IMR-90 (cell line): Measurements from ENCODE around the gene FER1L5. TPM values are rescaled to one million over a fixed set of nuclear protein-coding genes. Genes with fewer than 3 reads are reported as not detected.

ENCODE experiments used
- ATAC-seq: fragments of 200-7000 bp; cut with Tn5 transposase; 2 replicates; pipeline ENCODE4 v1.9.1; 2020; ENCODE audit warnings: low read depth, mild to moderate bottlenecking, moderate library complexity
- BruUV-seq: library from RNA; stranded (reverse); fragments of 400-500 nt; replicated peaks from 2 replicates; lab custom pipeline; 2021; lab: Mats Ljungman, UMichigan
- CTCF ChIA-PET: fragments of 300-600 bp; formaldehyde crosslinking; extraction: SDS; loops from one replicate; lab custom pipeline; 2021; ENCODE audit warnings: antibody characterized with exemption; lab: Yijun Ruan, JAX
- POLR2A ChIA-PET: fragments of 300-600 bp; sonication (Branson Sonifier 250); formaldehyde crosslinking; loops from one replicate; lab custom pipeline; 2022; ENCODE audit warnings: antibody characterized with exemption; ENCODE audit not compliant: unreplicated experiment; lab: Charles Lee
- DNase-seq: peaks from one replicate; pipeline ENCODE4 v3.0.0; 2013
- H2AFZ ChIP-seq: replicated peaks from 2 replicates; pipeline ENCODE3; 2013; ENCODE audit warnings: low read length, mild to moderate bottlenecking; ENCODE audit not compliant: poor library complexity
- H2AK5ac ChIP-seq: 2 replicates; pipeline ENCODE4 v1.6.1; 2013; ENCODE audit warnings: low read depth, low read length, inconsistent platforms
- H2AK9ac ChIP-seq: replicated peaks from 2 replicates; pipeline ENCODE3; 2013; ENCODE audit warnings: mild to moderate bottlenecking, low read depth, low read length, moderate library complexity; ENCODE audit not compliant: poor library complexity
- H2BK120ac ChIP-seq: 2 replicates; pipeline ENCODE4 v1.6.1; 2013; ENCODE audit warnings: low read depth, low read length, inconsistent platforms
- H2BK15ac ChIP-seq: 3 replicates; pipeline ENCODE4 v1.6.1; 2013; ENCODE audit warnings: low read depth, low read length, inconsistent platforms
- H2BK20ac ChIP-seq: 2 replicates; pipeline ENCODE4 v1.6.1; 2013; ENCODE audit warnings: low read depth, mild to moderate bottlenecking, inconsistent platforms, low read length, moderate library complexity
- H2BK5ac ChIP-seq: 2 replicates; pipeline ENCODE4 v1.6.1; 2013; ENCODE audit warnings: mild to moderate bottlenecking, low read depth, low read length, inconsistent platforms; ENCODE audit not compliant: poor library complexity, severe bottlenecking
- H3K14ac ChIP-seq: replicated peaks from 2 replicates; pipeline ENCODE4 v1.6.1; 2013; ENCODE audit warnings: low read depth, low read length, inconsistent platforms
- H3K18ac ChIP-seq: 2 replicates; pipeline ENCODE4 v1.6.1; 2013; ENCODE audit warnings: low read depth, low read length, control low read depth
- H3K23ac ChIP-seq: 2 replicates; pipeline ENCODE4 v1.6.1; 2013; ENCODE audit warnings: low read depth, low read length, inconsistent platforms
- H3K27ac ChIP-seq: 2 replicates; pipeline ENCODE4 v1.5.1; 2013; ENCODE audit warnings: mild to moderate bottlenecking, control low read depth, low read length; ENCODE audit not compliant: insufficient read depth
- H3K27me3 ChIP-seq: 2 replicates; pipeline ENCODE4 v1.6.1; 2013; ENCODE audit warnings: low read length; ENCODE audit not compliant: control insufficient read depth, insufficient read depth
- H3K36me3 ChIP-seq: 2 replicates; pipeline ENCODE4 v1.6.1; 2013; ENCODE audit warnings: low read length, mixed read lengths; ENCODE audit not compliant: control insufficient read depth, insufficient read depth
- H3K4ac ChIP-seq: 2 replicates; pipeline ENCODE4 v1.6.1; 2013; ENCODE audit warnings: low read depth, low read length, inconsistent platforms
- H3K4me1 ChIP-seq: 2 replicates; pipeline ENCODE4 v1.6.1; 2013; ENCODE audit warnings: low read length, mixed read lengths; ENCODE audit not compliant: control insufficient read depth, insufficient read depth
- H3K4me2 ChIP-seq: 2 replicates; pipeline ENCODE4 v1.6.1; 2013; ENCODE audit warnings: low read depth, mild to moderate bottlenecking, control low read depth, low read length, moderate library complexity
- H3K4me3 ChIP-seq: 2 replicates; pipeline ENCODE4 v1.5.1; 2013; ENCODE audit warnings: low read depth, mild to moderate bottlenecking, control low read depth, low read length, moderate library complexity; ENCODE audit not compliant: insufficient read depth
- H3K56ac ChIP-seq: 2 replicates; pipeline ENCODE4 v1.6.1; 2013; ENCODE audit warnings: low read length, inconsistent platforms; ENCODE audit not compliant: insufficient read depth; ENCODE audit errors: extremely low read depth
- H3K79me1 ChIP-seq, 2 experiments: 2 replicates each; pipeline ENCODE4 v1.6.1; 2013; ENCODE audit warnings: low read length in 2 of 2, inconsistent platforms in 1 of 2, low read depth in 1 of 2
- H3K9ac ChIP-seq: 2 replicates; pipeline ENCODE4 v1.6.1; 2013; ENCODE audit warnings: low read depth, low read length, control low read depth
- H3K9me1 ChIP-seq: 2 replicates; pipeline ENCODE4 v1.6.1; 2013; ENCODE audit warnings: low read length, inconsistent platforms; ENCODE audit not compliant: insufficient read depth
- H3K9me3 ChIP-seq: 2 replicates; pipeline ENCODE4 v1.6.1; 2013; ENCODE audit warnings: low read length; ENCODE audit not compliant: control insufficient read depth, insufficient read depth
- H4K20me1 ChIP-seq: 2 replicates; pipeline ENCODE4 v1.6.1; 2013; ENCODE audit warnings: low read length, inconsistent platforms; ENCODE audit not compliant: insufficient read depth
- H4K5ac ChIP-seq: 2 replicates; pipeline ENCODE4 v1.6.1; 2013; ENCODE audit warnings: mild to moderate bottlenecking, low read depth, low read length, control low read depth
- H4K8ac ChIP-seq, 2 experiments: 2 replicates each; pipeline ENCODE4 v1.6.1; 2013; ENCODE audit warnings: low read depth in 2 of 2, low read length in 2 of 2, control low read depth in 1 of 2, inconsistent platforms in 1 of 2
- H4K91ac ChIP-seq: 2 replicates; pipeline ENCODE4 v1.6.1; 2013; ENCODE audit warnings: low read depth, low read length, inconsistent platforms; ENCODE audit not compliant: insufficient read depth
- BHLHE40 ChIP-seq: fragments of 150-350 bp; IDR thresholded peaks from 2 replicates; pipeline ENCODE4 v1.6.1; 2016; ENCODE audit warnings: mild to moderate bottlenecking, low read depth, low read length
- CEBPB ChIP-seq: IDR thresholded peaks from 2 replicates; pipeline ENCODE4 v1.6.1; 2012; ENCODE audit warnings: low read depth, low read length, improper control_type of control experiment
- CHD1 ChIP-seq: IDR thresholded peaks from 2 replicates; pipeline ENCODE4 v1.6.1; 2012; ENCODE audit warnings: low read depth, low read length, improper control_type of control experiment
- CTCF ChIP-seq: conservative IDR thresholded peaks from 2 replicates; pipeline ENCODE4 v1.5.1; 2012; ENCODE audit warnings: mild to moderate bottlenecking, low read depth, low read length, improper control_type of control experiment
- FOS ChIP-seq: fragments of 150-350 bp; IDR thresholded peaks from 2 replicates; pipeline ENCODE4 v1.6.1; 2016; ENCODE audit warnings: low read depth, low read length
- MAFK ChIP-seq: IDR thresholded peaks from 2 replicates; pipeline ENCODE4 v1.6.1; 2012; ENCODE audit warnings: low read depth, low read length, improper control_type of control experiment
- MAZ ChIP-seq: IDR thresholded peaks from 2 replicates; pipeline ENCODE4 v1.6.1; 2012; ENCODE audit warnings: low read depth, mild to moderate bottlenecking, low read length, improper control_type of control experiment, moderate library complexity, borderline replicate concordance
- MXI1 ChIP-seq: IDR thresholded peaks from 2 replicates; pipeline ENCODE4 v1.6.1; 2012; ENCODE audit warnings: low read depth, mild to moderate bottlenecking, low read length, moderate library complexity, borderline replicate concordance
- NFE2L2 ChIP-seq: fragments of 150-350 bp; IDR thresholded peaks from 2 replicates; pipeline ENCODE4 v1.6.1; 2016; ENCODE audit warnings: low read depth, mild to moderate bottlenecking, low read length
- POLR2A ChIP-seq: IDR thresholded peaks from 2 replicates; pipeline ENCODE4 v1.6.1; 2012; ENCODE audit warnings: mild to moderate bottlenecking, low read depth, low read length
- RAD21 ChIP-seq: IDR thresholded peaks from 2 replicates; pipeline ENCODE4 v1.6.1; 2012; ENCODE audit warnings: low read length, improper control_type of control experiment
- RCOR1 ChIP-seq: IDR thresholded peaks from 2 replicates; pipeline ENCODE4 v1.6.1; 2012; ENCODE audit warnings: mild to moderate bottlenecking, low read length, improper control_type of control experiment; ENCODE audit not compliant: insufficient replicate concordance
- RFX5 ChIP-seq: IDR thresholded peaks from 2 replicates; pipeline ENCODE4 v1.8.0; 2012; ENCODE audit warnings: low read depth, mild to moderate bottlenecking, low read length, moderate library complexity
- SMC3 ChIP-seq: fragments of 150-350 bp; IDR thresholded peaks from 2 replicates; pipeline ENCODE4 v1.6.1; 2016; ENCODE audit warnings: low read depth, mild to moderate bottlenecking, antibody characterized with exemption, low read length, moderate library complexity
- USF2 ChIP-seq: fragments of 150-350 bp; IDR thresholded peaks from 2 replicates; pipeline ENCODE4 v1.6.1; 2017; ENCODE audit warnings: mild to moderate bottlenecking, antibody characterized with exemption, low read length, low read depth
- WGBS, 2 experiments: methylation state at CpG; one replicate each; pipeline versions ENCODE4 v1.1.5 to v1.1.7; 2013; ENCODE audit warnings: missing lambda C conversion rate in 2 of 2; ENCODE audit not compliant: insufficient read length in 1 of 2; ENCODE audit errors: extremely low coverage in 2 of 2; 5-methylcytosine and 5-hydroxymethylcytosine counted together
- dilution Hi-C: fragments of 300-500 bp; cut with HindIII; formaldehyde crosslinking; loops from one replicate; pipeline ENCODE4 v1.14.3; 2018; ENCODE audit warnings: low sequenced_read_pairs; ENCODE audit not compliant: unreplicated experiment
- in situ Hi-C: fragments of 300-500 bp; cut with MboI; formaldehyde crosslinking; loops from 3 replicates; pipeline ENCODE4 v1.14.3; 2019; ENCODE audit warnings: low sequenced_read_pairs, inconsistent platforms, mixed read lengths
- intact Hi-C: fragments of 100-400 bp; cut with micrococcal nuclease; formaldehyde crosslinking; loops from 2 replicates; pipeline ENCODE4 v1.10.0; 2022
- polyA plus RNA-seq, 3 experiments: library from polyadenylated mRNA; depleted of rRNA; stranded (reverse); fragments of >200 nt; gene quantifications; 2 replicates each; pipeline ENCODE4 v1.2.3, GENCODE V29; 2012; ENCODE audit warnings: low replicate concordance in 1 of 3
- total RNA-seq: library from RNA; depleted of rRNA; stranded (reverse); fragments of >200 nt; gene quantifications from 2 replicates; pipeline ENCODE4 v1.2.3, GENCODE V29; 2012
- TF ChIP-seq, protein P1 (sequence below): fragments of 150-350 bp; IDR thresholded peaks from 2 replicates; pipeline ENCODE4 v1.6.1; 2016; ENCODE audit warnings: low read depth, mild to moderate bottlenecking, low read length, moderate library complexity, borderline replicate concordance

FER1L5 gene
- total and polyA plus RNA-seq, 2 of the 4 experiments (the other 2 are of a cell fraction) = 0.15 to 0.36 TPM

- no peak overlapping the region for H2BK120ac ChIP-seq
- no peaks in the 10 kb centered on the region for H4K20me1 ChIP-seq
- peak overlapping the region; percentile 13 for H2AK9ac ChIP-seq
- no peak overlapping the region for H3K4me3 ChIP-seq
- in situ Hi-C loops = no loop called here
- no peaks in the 10 kb centered on the region for H3K27me3 ChIP-seq
- no peak overlapping the region for H3K18ac ChIP-seq
- H4K91ac ChIP-seq = no peak overlapping the region
- dilution Hi-C loops = no loop called here
- no peak overlapping the region for H4K5ac ChIP-seq
- BruUV-seq = no TSS peak
- ATAC-seq (no peak), DNase-seq (no peak)
- no peak overlapping the region for H3K4me2 ChIP-seq
- H3K36me3 ChIP-seq = no peaks in the 10 kb centered on the region
- H3K27ac ChIP-seq = no peak overlapping the region
- H4K8ac ChIP-seq = no peak overlapping the region
- H3K9me1 ChIP-seq = 0 out of 2 replicates have a peak, but pooled peaks cover 4% of the 10 kb centered on the region
- no peaks in the 10 kb centered on the region for H3K79me1 ChIP-seq
- H2AK5ac ChIP-seq = no peak overlapping the region
- no peak for TF ChIP-seq CTCF
- TF ChIP-seq CEBPB = no peak
- TF ChIP-seq MAFK = no peak
- TF ChIP-seq BHLHE40 = no peak
- TF ChIP-seq, protein P1, sequence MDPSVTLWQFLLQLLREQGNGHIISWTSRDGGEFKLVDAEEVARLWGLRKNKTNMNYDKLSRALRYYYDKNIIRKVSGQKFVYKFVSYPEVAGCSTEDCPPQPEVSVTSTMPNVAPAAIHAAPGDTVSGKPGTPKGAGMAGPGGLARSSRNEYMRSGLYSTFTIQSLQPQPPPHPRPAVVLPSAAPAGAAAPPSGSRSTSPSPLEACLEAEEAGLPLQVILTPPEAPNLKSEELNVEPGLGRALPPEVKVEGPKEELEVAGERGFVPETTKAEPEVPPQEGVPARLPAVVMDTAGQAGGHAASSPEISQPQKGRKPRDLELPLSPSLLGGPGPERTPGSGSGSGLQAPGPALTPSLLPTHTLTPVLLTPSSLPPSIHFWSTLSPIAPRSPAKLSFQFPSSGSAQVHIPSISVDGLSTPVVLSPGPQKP = no peak
- no peak for TF ChIP-seq POLR2A
- TF ChIP-seq CHD1 = no peak
- no peak for TF ChIP-seq RFX5
- no peak for TF ChIP-seq FOS
- no peak for TF ChIP-seq SMC3
- no peak for TF ChIP-seq NFE2L2
- TF ChIP-seq MXI1 = no peak
- TF ChIP-seq MAZ = no peak
- no peak for TF ChIP-seq USF2
- no peak for TF ChIP-seq RAD21
- TF ChIP-seq RCOR1 = no peak
- intact Hi-C loops = no loop called here
- no peak overlapping the region for H2BK20ac ChIP-seq
- H2BK5ac ChIP-seq = no peak overlapping the region
- ChIA-PET CTCF (no interaction called here), POLR2A (no interaction called here)
- no peaks in the 10 kb centered on the region for H3K4me1 ChIP-seq
- no CpG with 5 or more reads among the region's 8 CpGs for WGBS, 2 experiments
- H3K23ac ChIP-seq = no peak overlapping the region
- H2AFZ ChIP-seq = peak overlapping the region; percentile 14
- no peak overlapping the region for H3K14ac ChIP-seq
- no peak overlapping the region for H2BK15ac ChIP-seq
- no peak overlapping the region for H3K4ac ChIP-seq
- no peaks in the 10 kb centered on the region for H3K9me3 ChIP-seq
- H3K56ac ChIP-seq = no peak overlapping the region
- H3K9ac ChIP-seq = no peak overlapping the region
Measured at GRCh38 chr2:96694279-96694678, 51.7 kb downstream of the FER1L5 start.
